Activated CD8-positive, alpha-beta memory T cell treated with anti-CD3 and anti-CD28 coated beads for 48 hours (primary cell): ENCODE results near the gene FIBCD1.

Experiments
- DNase-seq, 3 experiments: peaks; one replicate each; pipeline ENCODE4 v3.0.0-alpha.2; 2020; ENCODE audit warnings: low read depth in 2 of 3, low spot score in 2 of 3

Gene FIBCD1

GRCh38 chr9:130938652-130939404, at the start of gene FIBCD1:
Gene FIBCD1 (minus strand): TSS chr9:130939247. CDS start chr9:130938607, 640 bp downstream.
- no peak for DNase-seq

DNA sequence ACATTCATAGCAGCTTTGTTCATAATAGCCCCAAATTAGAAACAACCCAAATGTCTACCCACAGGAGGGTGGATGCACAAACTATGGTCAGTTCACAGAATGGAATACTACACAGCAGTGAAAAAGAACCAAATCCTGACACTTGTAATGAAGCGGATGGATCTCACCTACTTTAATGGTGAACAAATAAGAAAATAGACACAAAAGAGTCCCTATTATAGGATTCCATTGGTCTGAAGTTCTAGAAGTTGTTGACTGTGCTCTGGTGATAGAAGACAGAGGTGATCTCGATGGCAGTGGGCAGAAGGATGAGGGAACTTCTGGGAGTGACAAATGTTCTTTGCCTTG, 49.3 kb upstream of the FIBCD1 start:
- DNase-seq: no peak

DNA sequence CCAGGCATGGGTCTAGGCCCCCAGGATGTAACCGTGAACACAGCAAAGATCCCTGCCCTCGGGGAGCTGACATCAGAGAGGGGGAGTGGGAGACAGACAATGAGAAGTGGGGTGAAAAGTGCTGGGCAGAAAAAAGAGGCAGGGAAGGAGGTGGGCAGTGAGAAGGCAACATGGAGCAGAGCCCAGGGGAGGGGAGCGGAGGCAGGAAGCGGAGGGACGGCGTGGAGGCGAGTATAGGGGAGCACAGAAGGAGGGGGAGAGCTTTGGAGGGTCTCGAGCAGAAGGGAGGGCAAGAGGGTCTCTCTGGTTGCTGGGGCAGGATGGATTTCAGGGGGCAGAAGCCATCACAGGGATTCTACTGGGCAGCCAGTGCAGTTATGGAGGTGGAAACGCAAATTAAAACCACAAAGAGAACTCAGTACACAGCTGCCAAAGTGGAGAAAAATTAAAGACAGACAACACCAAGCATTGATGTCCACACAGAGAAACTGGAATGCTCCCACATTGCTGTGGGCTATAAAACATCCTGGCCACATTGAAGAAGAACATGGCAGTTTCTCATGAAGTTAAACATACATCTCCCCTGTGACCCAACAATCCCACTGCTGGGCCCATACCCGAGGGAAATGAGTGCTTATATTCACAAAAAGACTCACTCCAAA, 48.8 kb upstream of the FIBCD1 start:
- DNase-seq: no peak

DNA sequence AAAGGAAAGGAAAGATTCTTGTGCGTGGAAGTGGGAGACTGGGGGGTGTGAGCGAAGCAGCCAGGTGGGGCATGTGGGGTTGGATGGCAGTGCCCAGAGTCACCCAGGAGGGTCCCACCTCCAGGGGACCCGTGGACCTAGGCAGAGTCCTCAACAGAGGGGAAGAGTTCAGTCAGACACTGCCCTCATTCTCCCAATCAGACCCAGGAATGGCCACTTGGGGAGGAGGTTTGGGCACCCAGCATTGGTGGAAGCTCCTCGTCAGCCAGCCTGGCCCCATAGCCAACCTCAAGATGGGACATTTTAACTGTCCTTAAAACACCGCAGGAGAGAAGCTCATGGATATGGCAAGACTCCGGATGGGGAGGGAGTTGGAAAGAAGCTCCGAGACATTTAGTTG, 48.0 kb upstream of the FIBCD1 start:
- DNase-seq: no peak

DNA sequence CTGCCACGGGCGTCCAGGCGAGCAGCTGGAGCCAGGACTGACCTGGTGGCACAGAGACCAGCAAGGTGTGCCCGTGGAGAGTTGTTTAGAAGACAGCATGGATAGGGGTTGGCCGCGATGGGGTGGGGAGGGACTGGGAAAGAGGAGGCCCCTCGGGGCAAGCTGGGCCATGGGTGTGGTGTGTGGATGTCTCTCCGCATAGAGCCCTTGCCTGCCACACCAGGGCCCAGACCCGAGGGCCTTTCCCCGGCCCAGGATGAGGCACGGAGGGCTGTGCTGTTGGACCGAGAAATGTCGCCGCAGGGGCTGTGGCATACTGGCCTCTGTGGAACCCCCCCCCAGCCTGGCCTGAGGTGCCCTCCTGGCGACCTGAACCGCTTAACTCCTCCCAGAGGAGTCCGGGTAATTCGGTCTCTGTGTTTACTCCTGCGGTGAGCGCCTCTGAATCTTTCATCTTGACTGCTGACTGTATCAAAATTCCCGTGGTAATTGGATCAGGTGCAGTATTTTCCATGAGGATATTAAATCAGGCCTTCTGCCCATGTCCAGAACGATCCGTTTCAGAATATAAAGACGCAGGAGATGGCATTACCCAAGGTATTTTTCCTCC, 47.4 kb upstream of the FIBCD1 start:
- DNase-seq: no peak

GRCh38 chr9:130985606-130986162, 46.6 kb upstream of the FIBCD1 start:
- no peak for DNase-seq

DNA sequence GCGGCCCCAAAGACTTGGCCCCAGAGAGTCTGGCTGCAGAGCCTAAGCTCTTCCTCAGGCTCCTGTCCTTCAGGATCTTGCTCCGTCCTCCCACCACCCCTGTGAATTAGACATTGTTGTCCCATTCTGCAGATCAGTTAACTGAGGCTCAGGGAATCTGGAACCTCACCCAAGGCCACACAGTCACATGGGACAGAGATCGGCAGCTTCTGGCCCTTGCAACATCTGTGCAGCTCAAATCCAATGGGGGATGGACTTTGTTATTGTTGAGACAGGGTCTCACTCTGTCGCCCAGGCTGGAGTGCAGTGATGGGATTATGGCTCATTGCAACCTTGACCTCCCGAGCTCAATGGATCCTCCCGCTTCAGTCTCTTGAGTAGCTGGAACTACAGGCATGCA, 46.0 kb upstream of the FIBCD1 start:
- no peak for DNase-seq

- no peak for DNase-seq
These were observed 45.5 kb upstream of the FIBCD1 start for GRCh38 chr9:130984521-130984920.

- no peak for DNase-seq
These were observed 44.9 kb upstream of the FIBCD1 start for GRCh38 chr9:130983970-130984369.

DNA sequence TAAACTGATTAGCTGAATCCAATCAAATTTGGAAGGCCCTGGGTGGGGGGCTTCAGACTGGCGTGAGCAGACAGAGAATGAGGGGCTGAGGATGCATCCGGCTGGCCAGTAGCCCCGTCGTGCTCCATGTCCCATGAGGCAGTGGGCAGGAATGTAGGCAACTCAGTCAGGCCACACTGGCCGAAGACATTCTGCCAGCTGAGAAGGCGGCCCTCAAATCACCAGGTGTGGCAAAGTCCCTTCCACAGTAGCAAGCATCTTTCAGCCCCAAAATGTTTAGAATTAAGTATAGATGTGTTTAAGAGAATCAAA, 44.3 kb upstream of the FIBCD1 start:
- DNase-seq: no peak

DNA sequence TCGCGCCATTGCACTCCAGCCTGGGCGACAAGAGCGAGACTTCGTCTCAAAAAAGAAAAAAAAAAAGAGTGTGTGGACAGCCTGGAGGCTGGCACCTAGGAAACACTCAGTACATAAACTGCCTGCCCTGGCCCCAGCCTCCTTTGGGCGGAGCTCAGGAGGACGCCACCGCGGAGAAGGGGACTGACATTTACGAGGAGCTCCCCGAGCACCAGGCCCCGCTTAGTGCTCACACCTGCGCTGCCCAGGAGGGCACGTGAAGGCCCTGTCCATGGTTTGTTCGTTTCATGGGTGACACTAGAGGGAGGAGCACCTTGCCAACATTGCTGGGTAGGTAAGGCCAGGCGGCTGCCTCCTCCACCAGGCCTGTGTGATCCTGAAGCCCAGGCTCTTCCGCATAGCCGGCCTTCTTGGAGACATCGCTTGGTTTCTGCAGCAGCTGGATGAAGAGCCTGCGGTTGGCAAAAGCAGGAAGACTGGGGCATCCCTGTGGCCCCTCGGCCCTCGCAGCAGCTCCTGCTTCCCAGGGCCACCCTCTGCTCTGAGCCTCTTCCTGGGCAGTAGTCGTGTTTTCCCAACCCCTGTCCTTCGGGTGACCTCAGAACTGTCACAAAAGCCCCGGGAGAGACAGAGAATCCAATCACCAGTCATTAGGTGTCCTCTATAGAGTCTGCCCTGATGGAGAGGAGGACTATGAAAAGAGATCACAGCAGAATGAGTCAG, 43.8 kb upstream of the FIBCD1 start:
- no peak for DNase-seq

GRCh38 chr9:130981756-130982137, 42.7 kb upstream of the FIBCD1 start:
- DNase-seq: no peak

GRCh38 chr9:130981002-130981755, 42.1 kb upstream of the FIBCD1 start:
- no peak for DNase-seq

GRCh38 chr9:130980526-130980925, 41.5 kb upstream of the FIBCD1 start:
- DNase-seq: no peak

DNA sequence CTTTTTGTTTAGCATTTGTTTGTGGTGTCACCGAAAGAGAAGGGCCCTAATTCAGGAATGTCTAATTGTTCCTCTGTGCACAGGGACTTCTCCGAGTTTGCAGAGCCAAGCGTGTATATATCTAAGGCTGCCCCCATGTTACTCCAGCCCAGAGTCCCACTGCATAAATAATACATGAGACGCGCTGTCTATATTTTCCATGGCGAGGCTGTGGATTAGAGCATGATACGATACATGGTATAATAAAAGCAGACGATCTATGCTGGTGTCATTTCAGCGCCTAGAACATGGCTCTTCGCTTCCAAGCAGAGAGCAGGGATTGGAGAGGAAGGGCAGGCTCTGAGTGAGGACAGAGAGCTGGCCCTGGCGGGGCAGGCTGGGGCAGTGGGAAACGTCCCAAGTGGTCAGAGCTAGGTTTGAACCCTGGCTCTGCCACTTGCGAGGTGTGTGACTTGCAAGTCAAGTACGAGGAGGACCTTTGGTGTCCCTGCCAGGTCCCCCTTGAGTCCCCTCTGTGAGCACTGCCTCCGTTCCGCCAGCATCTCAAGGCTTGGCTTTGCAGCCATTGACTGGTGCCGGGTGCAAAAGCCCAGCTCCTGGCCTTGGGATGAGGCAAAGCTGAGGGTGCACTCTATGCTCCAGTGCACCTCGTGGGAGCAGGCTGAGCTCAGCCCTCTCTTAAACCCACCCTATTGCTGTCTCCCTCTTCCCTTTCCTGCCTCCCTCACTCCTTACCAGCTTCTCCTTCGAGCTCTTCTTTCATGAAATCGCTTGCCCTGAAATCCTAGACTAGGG, 40.7 kb upstream of the FIBCD1 start:
- no peak for DNase-seq

DNA sequence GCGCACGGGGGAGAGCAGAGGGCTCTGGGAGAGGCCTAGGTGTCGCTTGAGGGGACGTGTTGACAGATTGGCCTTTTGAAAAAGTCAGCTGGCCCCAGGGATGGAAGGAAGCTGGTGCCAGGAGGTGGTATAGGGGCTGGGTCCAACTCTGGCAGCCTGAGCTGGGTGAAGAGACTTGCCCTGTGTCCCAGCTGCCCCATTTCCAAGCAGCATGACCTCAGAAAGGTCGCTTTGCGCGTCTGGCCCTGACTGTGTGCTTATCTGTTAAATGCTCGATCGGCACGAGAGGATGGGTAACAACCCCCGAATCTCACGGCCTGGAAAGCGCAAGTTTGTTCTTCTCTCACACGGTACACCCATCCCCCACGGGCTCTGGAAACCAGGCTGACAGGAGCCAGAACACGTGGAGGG, 38.8 kb upstream of the FIBCD1 start:
- no peak for DNase-seq

- no peak for DNase-seq
These were observed 37.1 kb upstream of the FIBCD1 start for GRCh38 chr9:130975932-130976841.

DNA sequence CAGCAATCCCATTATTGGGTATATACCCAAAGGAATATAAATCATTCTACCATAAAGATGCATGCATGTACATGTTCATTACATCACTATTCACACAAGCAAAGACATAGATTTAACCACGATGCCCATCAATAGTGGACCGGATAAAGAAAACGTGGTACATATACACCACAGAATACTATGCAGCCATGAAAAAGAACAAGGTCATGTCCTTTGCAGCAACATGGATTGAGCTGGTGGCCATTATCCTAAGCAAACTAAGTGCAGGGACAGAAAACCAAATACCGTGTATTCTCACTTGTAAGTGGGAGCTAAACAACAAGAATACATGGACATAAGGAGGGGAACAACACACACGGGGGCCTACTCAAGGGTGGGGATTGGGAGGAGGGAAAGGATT, 36.1 kb upstream of the FIBCD1 start:
- DNase-seq: no peak

DNA sequence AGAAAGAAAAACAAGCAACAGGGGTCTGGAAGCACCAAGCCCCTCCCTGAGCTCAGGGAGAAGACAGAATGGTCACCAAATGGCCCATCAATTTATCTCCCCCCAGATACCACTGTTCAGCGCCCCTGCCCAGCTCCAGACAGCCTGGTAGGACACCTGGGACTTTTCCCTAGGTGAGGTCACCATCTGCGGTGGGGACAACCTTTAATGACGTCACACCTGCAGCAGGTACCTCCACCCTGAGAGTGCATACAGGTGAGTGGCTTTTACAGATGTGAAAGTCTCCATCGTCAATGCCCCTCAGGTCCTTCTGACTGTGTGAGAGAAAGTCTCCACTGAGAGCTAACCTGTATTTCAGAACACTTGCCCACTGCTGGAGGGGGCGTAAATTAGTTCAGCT, 35.6 kb upstream of the FIBCD1 start:
- DNase-seq: no peak
